Measurements from ENCODE around the gene NSL1. TPM values are rescaled to one million over a fixed set of nuclear protein-coding genes. Genes with fewer than 3 reads are reported as not detected.
A peak's percentile ranks its signal among the peaks of the same experiment; 100 is the strongest.
"Not testable (repeated sequence)": the region's sequence is repeated elsewhere in the genome, so short reads cannot be mapped to it uniquely, and the experiment has no call there.

NSL1 gene
- total RNA-seq (100 to 1,000 TPM in 1 of 5 donors, 10 to 100 TPM in 4; 23.2 to 170 (median 54.2) TPM), polyA plus RNA-seq (10 to 100 TPM; 10.2 to 23.8 (median 21.8) TPM)
- long read RNA-seq, donor 1, partial matches to known transcripts, result 0 of 4 reads
- long read RNA-seq, donor 1, other reads (novel, unspliced or antisense), result 0 of 4 reads
- long read RNA-seq, donor 2, transcript NSL1-202 (6 exons, 2,317 nt), result major isoform, 5 of 7 reads
- long read RNA-seq, donor 2, partial matches to known transcripts, result 0 of 7 reads
- long read RNA-seq, donor 2, other reads (novel, unspliced or antisense), result 0 of 7 reads
- long read RNA-seq, donor 3, partial matches to known transcripts, result 0 of 6 reads
- long read RNA-seq, donor 3, other reads (novel, unspliced or antisense), result 0 of 6 reads
- long read RNA-seq, donor 4, partial matches to known transcripts, result 0 of 5 reads
- long read RNA-seq, donor 4, other reads (novel, unspliced or antisense), result 0 of 5 reads
- long read RNA-seq, donor 5, transcript NSL1-202 (6 exons, 2,317 nt), result major isoform, 14 of 16 reads
- long read RNA-seq, donor 5, partial matches to known transcripts, result 0 of 16 reads
- long read RNA-seq, donor 5, other reads (novel, unspliced or antisense), result 0 of 16 reads
- long read RNA-seq, donor 6, result 0 reads
- long read RNA-seq, donor 7, transcript NSL1-202 (6 exons, 2,317 nt), result major isoform, 10 of 14 reads
- long read RNA-seq, donor 7, partial matches to known transcripts, result 0 of 14 reads
- long read RNA-seq, donor 7, other reads (novel, unspliced or antisense), result 0 of 14 reads
- long read RNA-seq, donor 8, transcript NSL1-202 (6 exons, 2,317 nt), result major isoform, 10 of 12 reads
- long read RNA-seq, donor 8, partial matches to known transcripts, result 0 of 12 reads
- long read RNA-seq, donor 8, other reads (novel, unspliced or antisense), result 0 of 12 reads
- long read RNA-seq, donor 9, transcript NSL1-202 (6 exons, 2,317 nt), result major isoform, 5 of 8 reads
- long read RNA-seq, donor 9, partial matches to known transcripts, result 0 of 8 reads
- long read RNA-seq, donor 9, other reads (novel, unspliced or antisense), result 0 of 8 reads
- long read RNA-seq, donor 10, partial matches to known transcripts, result 0 of 4 reads
- long read RNA-seq, donor 10, other reads (novel, unspliced or antisense), result 0 of 4 reads

DNA sequence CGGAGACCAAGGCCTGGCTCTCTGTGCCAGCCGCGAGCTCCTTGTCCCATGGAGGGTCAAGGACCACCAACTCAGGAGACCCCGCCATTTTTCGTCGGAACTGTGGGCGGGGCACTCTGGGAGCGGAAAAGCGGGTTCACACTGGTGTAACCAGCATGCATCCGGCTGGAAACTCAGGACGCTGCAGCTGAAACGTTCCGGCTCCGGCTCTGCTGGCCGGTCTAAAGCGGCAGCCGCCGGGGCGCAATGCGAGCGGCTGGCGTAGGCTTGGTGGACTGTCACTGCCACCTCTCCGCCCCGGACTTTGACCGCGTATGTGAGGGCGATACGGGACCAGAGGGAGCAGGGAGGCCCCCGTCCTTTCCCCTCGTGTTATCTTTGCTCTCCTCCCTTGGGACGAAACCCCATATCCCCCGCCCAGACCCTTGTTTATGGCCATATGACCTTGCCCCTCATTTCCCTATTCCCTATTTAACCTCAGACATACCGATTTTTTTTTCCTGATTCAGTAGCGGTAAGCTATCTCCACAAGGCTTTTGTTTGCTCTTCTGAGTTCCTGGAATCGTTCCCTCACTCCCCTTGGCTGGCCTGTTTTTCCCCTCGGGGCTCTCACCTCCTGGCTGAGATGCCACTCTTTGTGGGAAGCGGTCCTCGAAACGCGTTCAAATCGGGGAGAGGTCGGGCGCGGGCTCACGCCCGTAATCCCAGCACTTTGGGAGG lies at the start of gene NSL1, which contains the start of gene TATDN3:
NSL1 (minus strand) TSS at position 102 of the 720 bp plus-strand sequence; CDS start at position 88, 14 bp downstream.
TATDN3 (plus strand) TSS at position 219 of the 720 bp plus-strand sequence; CDS start at position 247, 28 bp downstream.
- intact Hi-C loops (cut with DNase I; ENCODE audit: low total_unique reads), result no loop called here
- Histone ChIP-seq H3K27me3 (no peaks in the 10 kb centered on the region), H3K4me1 (peaks cover 12 to 64% (median 34%) of the 10 kb centered on the region in 4 donors), H3K36me3 (peaks cover 5 to 24% (median 8%) of the 10 kb centered on the region in 4 donors), H3K27ac (peak within 1 kb of the TSS; percentile 94 to 97 (median 95)), H3K9me3 (no peaks in the 10 kb centered on the region), H3K4me3 (peak within 1 kb of the TSS; percentile 82 to 97 (median 92))
- 0 to 1% (median 0%) methylated on average over 42 to 46 of the region's 46 CpGs for WGBS, 5 donors
- TF ChIP-seq, protein P1, sequence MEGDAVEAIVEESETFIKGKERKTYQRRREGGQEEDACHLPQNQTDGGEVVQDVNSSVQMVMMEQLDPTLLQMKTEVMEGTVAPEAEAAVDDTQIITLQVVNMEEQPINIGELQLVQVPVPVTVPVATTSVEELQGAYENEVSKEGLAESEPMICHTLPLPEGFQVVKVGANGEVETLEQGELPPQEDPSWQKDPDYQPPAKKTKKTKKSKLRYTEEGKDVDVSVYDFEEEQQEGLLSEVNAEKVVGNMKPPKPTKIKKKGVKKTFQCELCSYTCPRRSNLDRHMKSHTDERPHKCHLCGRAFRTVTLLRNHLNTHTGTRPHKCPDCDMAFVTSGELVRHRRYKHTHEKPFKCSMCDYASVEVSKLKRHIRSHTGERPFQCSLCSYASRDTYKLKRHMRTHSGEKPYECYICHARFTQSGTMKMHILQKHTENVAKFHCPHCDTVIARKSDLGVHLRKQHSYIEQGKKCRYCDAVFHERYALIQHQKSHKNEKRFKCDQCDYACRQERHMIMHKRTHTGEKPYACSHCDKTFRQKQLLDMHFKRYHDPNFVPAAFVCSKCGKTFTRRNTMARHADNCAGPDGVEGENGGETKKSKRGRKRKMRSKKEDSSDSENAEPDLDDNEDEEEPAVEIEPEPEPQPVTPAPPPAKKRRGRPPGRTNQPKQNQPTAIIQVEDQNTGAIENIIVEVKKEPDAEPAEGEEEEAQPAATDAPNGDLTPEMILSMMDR (IDR thresholded peaks at IDR 0.05), result peak in 1 of 7 experiments; percentile 2
- TF ChIP-seq POLR2A (IDR thresholded peaks at IDR 0.05), result no peak
- peak; percentile 85 to 94 (median 91) for TF ChIP-seq POLR2AphosphoS5 (IDR thresholded peaks at IDR 0.05)
- peak; percentile 27 for TF ChIP-seq EP300 (IDR thresholded peaks at IDR 0.05)
- DNase-seq, result peak; percentile 90 to 98

GRCh38 chr1:212838145-212838544 lies 46.6 kb upstream of the NSL1 start:
- no peak overlapping the region for H3K27ac ChIP-seq
- TF ChIP-seq POLR2AphosphoS5 (IDR thresholded peaks at IDR 0.05) (no peak), EP300 (IDR thresholded peaks at IDR 0.05) (no peak), POLR2A (IDR thresholded peaks at IDR 0.05) (no peak)

GRCh38 chr1:212833211-212834207 lies 41.9 kb upstream of the NSL1 start:
- peaks cover 0 to 27% (median 7%) of the 10 kb centered on the region in 4 donors for H3K4me1 ChIP-seq
- H3K27me3 ChIP-seq; H3K36me3 ChIP-seq; H3K4me3 ChIP-seq; intact Hi-C loops (cut with DNase I; ENCODE audit: low total_unique reads); H3K9me3 ChIP-seq: not testable (repeated sequence)
- H3K27ac ChIP-seq, result peak overlapping the region; percentile 39 to 92 (median 73)
- 32 to 60% (median 41%) methylated on average over 8 of the region's 8 CpGs for WGBS, 5 donors
- peak; percentile 49 to 81 for DNase-seq
- TF ChIP-seq POLR2AphosphoS5 (IDR thresholded peaks at IDR 0.05), result peak in 2 of 3 donors; percentile 31 to 64

More at GRCh38 chr1:212838145-212838544, 46.6 kb upstream of the NSL1 start:
- Histone ChIP-seq H3K4me3 (no peak overlapping the region), H3K9me3 (no peaks in the 10 kb centered on the region), H3K4me1 (peaks cover 0 to 12% (median under 1%) of the 10 kb centered on the region in 4 donors), H3K27me3 (no peaks in the 10 kb centered on the region), H3K36me3 (no peaks in the 10 kb centered on the region)
- DNase-seq, result no peak
- intact Hi-C loops (cut with DNase I; ENCODE audit: low total_unique reads), result no loop called here
- WGBS, 5 donors, result 75 to 83% (median 82%) methylated on average over 5 of the region's 5 CpGs

DNA sequence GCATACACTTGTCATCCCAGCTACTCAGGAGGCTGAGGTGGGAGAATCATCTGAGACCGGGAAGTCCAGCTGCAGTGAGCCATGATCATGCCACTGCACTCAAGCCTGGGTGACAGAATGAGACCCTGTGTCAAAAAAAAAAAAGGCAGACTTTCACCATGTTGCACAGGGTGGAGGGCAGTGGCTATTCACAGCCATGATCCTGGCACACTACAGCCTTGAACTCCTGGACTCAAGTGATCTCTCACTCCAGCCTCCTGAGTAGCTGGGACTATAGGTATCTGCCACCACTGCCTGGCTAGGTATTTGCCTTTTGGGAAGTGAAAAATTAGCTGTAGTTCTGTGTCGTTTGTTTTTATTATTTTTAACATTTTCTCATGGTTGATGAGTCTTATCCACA lies 36.8 kb upstream of the NSL1 start:
- Histone ChIP-seq H3K9me3 (peaks cover 11 to 20% (median 16%) of the 10 kb centered on the region in 4 donors), H3K27ac (no peak overlapping the region), H3K4me3 (no peak overlapping the region), H3K36me3 (no peaks in the 10 kb centered on the region), H3K27me3 (no peaks in the 10 kb centered on the region), H3K4me1 (peaks cover 0 to 16% (median 7%) of the 10 kb centered on the region in 4 donors)
- WGBS, 5 donors, result 79 to 91% (median 86%) methylated on average over 2 of the region's 2 CpGs
- TF ChIP-seq, protein P1 (IDR thresholded peaks at IDR 0.05), result no peak
- TF ChIP-seq EP300 (IDR thresholded peaks at IDR 0.05), result no peak
- no peak for TF ChIP-seq POLR2AphosphoS5 (IDR thresholded peaks at IDR 0.05)
- TF ChIP-seq POLR2A (IDR thresholded peaks at IDR 0.05), result no peak
- no peak for DNase-seq
- intact Hi-C loops (cut with DNase I; ENCODE audit: low total_unique reads), result no loop called here

All from stomach (tissue), 19 donors.